ENCODE results near the gene ARL11. TPM values are rescaled to one million over a fixed set of nuclear protein-coding genes. Genes with fewer than 3 reads are reported as not detected.
"Not testable (repeated sequence)": the region's sequence is repeated elsewhere in the genome, so short reads cannot be mapped to it uniquely, and the experiment has no call there.

ARL11 gene
- total RNA-seq, 2 experiments from 2014 or later, result 0.19 to 0.34 TPM

DNA sequence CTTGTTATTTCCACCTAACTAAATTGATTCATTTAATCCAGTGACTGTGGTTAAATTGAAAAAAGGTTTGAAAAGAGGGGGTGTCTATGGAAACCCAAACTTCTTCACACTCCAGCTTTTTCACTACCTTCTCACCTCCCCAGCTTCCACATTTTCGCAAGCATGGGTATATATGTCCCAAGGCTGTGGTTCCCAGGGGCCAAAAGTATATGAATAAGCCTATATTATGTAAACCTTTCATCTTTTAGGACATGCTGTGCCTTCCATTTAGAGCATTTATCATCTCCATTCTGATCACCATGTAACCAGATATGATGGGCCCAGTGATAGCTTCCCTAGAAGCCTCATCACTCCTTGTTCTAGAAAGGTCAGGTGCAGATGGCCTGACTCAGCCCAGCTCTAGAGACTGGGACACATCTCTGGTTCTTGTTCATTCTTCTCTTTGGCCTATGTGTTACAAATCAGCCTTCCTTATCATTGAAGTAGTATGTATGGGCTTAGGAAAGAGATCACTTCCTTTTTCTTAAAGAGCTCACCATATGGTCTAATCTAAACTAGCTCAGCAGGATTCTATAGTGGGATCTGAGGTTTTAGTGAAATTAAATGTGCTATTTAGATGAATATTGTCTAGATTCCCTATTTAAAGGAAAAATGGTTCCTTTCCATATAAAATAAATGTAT, 19.5 kb upstream of the ARL11 start:
- POLR2A ChIA-PET, result no interaction called here
- CTCF ChIA-PET, result no interaction called here

DNA sequence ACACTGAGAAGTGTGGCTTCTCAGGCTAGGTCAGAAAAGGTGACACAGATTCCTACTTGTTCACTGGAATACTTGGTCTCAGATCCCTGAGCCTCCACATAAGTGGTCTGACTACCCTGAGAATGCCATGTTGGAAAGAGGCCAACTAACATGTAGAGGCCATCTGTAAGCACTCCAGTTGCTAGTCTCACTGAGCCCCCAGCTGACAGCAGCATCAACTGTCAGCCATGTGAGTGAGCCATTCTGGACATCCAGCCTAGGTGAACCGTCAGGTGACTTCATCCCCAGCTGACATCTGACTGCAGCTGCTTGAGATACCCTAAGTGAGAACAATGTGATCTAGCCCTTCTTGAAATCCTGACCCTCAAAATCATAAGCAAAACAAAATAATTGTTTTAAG, 18.1 kb upstream of the ARL11 start:
- ChIA-PET POLR2A (no interaction called here), CTCF (no interaction called here)

DNA sequence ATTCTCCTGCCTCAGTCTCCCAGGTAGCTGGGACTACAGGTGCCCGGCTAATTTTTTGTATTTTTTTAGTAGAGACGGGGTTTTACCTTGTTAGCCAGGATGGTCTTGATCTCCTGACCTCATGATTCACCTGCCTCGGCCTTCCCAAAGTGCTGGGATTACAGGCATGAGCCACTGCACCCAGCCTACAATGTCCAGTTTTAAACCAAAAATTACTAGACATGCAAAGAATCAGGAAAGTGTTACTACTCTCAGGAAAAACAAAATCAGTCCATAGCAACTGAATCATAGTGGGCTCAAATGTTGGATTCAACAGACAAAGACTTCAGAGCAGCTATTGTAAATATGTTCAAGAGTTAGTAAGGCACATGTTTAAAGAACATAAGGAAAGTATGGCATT, 16.3 kb upstream of the ARL11 start:
- POLR2A ChIA-PET, result not testable (repeated sequence)
- CTCF ChIA-PET, result interaction anchor here (0.9 kb wide), 1 partner anchor 144 kb away, joined by 3 read pairs; no protein-coding TSS in a partner anchor

DNA sequence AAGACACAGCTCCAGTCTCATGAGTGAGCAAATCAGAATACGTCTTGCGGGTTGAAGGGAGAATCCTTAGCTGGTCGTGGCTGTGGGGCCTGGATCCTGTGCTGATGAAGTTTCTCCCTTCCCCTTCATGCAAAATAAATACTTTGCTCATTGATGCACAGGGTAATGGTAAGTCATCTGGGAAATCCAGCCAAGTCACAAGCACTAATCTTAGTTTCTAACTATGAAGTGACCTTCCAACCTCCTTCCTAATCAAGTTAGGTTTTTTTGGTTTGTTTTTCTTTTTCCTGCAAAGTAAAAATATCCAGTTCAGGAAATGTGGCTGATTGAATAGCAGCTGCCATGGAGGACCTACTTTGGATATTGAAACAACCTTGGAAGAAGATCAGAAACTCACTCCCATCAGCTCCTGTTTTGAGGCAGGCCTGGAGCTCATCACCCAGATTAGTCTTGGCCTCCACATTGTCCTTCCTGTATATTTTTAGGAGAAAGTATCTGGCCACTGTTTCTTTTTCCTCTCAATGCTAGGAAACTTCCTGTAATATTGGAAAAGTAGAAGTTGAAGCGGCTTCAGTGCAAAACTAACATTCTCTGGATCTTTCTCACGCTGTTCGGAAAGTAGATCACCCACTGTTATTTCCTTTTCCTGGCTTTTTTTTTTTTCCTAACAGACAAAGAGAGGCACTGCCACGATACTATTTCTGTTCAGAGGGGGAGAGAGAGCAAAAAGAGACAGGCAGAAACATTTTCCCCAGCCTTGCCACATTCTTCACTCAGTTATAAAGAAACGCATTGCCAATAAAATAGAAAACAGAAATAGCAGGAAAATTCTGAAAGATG, 12.3 kb upstream of the ARL11 start:
- ChIA-PET CTCF (interaction anchor here (0.7 to 1.2 kb wide), 2 partner anchors 9 to 17 kb away, joined by 3 to 4 read pairs; no protein-coding TSS in a partner anchor), POLR2A (no interaction called here)

DNA sequence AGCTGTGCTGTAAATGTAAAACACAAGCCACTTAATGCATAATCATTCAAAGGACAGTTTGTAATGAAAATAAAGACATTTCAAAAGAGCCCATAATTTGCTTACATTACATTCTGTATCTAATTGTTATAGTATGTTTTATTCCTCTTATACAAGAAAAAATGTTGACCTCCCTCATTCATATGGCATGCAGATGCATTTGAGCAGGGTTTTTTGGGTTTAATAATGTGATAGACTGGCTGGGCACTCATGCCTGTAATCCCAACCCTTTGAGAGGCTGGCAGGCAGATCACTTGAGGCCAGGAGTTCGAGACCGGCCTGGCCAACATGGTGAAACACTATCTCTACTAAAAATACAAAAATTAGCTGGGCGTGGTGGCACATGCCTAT, 11.6 kb upstream of the ARL11 start:
- ChIA-PET CTCF (interaction anchor here (0.7 kb wide), 1 partner anchor 16 kb away, joined by 3 read pairs; no protein-coding TSS in a partner anchor), POLR2A (no interaction called here)

DNA sequence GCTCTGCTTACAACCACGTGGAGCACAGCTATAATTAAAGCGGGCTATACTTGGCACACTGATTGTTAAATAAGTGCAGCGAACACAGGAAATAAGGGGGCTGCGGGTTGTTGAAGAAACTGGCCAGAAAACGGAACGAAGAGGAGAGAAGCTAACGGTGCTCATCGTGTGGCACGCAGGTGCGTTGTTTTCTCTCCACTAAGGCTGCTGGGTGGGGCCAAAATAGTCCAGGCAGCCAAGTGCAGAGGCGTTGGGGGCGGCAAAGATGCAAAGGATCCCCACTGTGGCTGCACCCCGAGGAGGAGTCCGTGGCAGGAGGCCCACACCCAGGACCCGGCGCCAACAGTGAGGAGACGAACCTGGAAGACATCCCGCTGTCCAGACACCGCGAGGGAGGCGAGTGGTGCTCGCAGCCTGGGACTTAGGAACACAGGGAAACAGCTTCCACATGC, 8.1 kb upstream of the ARL11 start:
- ChIA-PET POLR2A (no interaction called here), CTCF (no interaction called here)

DNA sequence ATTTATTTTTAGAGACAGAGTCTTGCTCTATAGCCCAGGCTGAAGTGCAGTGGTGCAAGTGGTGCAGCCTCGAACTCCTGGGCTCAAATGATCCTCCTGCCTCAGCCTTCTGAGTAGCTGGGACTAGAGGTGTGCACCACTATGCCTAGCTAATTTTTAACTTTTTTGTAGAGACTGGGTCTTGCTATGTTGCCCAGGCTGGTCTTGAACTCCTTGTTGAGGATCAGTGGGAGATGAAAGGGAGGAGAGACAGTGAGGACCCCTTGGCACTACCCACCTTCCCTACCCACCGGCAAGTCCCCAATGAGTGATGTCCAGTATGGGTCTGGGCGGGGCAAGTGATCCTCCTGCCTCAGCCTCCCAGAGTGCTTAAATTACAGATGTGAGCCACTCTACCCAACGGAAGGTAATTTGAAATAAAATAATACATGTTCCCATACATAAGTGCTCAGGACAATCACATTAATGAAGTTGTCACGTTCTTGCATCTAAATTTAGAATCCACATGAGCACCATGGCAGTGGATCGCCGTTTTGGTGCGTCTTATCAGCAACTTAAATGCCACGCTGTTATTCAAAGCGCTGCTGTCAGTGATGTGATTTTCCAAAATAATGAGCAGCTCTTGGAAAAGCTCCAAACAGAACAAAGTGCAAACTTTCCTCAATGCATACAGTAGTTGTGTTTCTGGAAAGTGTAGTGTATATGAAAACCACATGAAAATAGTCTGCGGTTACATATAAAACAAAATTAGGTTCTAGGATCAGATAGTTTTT, 5.9 kb upstream of the ARL11 start:
- POLR2A ChIA-PET, result no interaction called here
- CTCF ChIA-PET, result no interaction called here

DNA sequence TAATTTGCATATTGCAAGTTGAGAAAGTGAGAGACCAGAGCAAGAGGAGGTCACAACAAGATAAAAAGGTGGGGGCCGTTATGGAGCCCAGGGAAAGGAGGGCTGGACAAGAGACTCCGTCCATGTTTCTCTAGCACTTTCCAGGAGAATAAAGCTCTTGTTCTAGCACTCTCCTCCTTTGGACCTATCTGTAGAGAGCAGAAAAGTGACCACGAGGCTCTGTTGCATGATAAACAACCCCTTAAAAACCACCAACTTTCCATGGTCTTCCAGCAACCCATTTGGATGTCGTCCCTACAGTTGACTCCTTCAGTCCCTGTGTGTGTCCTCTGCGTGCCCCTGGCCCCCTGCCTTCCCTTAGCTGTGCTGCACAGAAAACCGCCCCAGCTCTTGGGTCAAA, 4.1 kb upstream of the ARL11 start:
- POLR2A ChIA-PET, result no interaction called here
- CTCF ChIA-PET, result no interaction called here

DNA sequence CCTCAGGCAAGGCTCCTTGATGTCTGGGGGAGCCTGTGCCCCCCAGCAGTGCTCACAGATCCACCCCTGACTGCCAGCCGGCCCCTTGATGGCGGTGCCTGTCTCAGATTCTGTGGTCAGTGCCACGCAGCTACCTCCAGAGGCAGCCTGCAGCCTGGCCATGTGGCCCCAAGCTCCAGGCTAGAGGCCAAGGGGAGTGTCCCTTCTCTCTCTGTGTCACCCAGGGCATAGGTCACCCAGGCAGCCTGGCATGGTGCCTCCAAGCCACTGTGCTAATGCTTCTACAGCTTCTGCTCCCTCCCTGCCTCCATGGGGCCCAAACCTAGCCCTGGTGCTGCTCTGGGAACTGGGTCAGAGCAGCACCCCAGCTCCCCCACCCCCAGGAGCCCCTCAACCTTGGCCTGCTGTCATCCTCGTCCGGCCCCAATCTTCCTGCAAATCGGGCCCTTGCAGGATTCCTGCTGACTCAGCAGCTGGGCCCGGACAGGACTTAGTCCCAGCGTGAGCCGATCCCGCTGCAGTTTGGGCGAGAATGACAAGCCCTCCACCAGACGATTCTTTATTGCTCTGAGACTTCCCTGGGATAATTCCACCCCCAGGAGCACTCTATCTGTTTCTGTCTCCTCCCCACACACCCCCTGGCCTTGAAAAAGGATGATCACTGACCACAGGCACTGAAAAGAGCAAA, 2.8 kb upstream of the ARL11 start:
- POLR2A ChIA-PET, result no interaction called here
- CTCF ChIA-PET, result no interaction called here

DNA sequence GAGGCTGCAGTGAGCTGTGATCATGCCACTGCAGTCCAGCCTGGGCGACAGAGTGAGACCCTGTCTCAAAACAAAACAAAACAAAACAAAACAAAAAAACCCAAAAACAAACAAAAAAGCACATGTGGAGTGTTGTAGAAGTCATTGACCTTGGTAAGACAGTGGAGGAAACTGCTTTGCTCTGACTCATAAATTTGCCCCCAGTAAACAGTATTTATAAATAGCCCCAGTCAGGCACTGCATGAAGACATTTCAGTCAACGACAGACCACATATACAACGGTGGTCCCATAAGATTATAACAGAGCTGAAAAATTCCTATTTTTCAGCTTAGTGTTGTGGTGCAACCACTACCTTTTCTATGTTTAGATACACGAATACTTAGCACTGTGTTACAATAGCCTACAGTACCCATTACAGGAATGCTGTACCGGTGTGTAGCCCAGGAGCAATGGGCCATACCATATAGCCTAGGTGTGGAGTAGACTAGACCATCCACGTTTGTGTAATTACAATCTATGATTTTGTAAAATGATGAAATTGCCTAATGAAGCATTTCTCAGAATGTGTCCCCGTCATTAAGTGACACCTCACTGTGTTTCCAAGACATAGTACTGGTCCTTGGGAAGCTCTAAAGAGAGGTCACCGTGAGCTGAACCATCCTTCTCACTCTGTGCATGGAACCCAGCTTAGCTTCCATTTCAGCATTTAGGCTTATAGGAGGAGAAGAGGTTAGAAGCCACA, 1.1 kb downstream of the ARL11 start:
- ChIA-PET CTCF (no interaction called here), POLR2A (no interaction called here)

DNA sequence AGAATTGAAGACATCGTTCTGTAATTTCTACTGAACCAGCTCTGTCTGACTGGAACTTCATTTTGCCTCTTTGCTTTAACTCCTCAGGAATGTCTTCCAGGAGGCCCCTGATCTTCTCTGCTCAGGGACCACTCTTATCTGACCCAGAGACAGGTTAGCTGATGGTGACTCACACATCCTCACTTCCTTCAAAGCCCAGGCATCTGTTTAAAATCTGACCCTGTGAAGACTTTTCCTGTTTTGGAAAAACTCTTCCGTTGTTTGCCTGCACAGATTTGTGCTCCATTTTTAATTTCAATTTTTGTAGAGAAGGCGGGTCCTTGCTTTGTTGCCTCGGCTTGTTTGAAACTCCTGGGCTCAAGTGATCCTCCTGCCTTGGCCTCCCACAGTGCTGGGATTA, 1.6 kb downstream of the ARL11 start:
- CTCF ChIA-PET, result no interaction called here
- POLR2A ChIA-PET, result no interaction called here

DNA sequence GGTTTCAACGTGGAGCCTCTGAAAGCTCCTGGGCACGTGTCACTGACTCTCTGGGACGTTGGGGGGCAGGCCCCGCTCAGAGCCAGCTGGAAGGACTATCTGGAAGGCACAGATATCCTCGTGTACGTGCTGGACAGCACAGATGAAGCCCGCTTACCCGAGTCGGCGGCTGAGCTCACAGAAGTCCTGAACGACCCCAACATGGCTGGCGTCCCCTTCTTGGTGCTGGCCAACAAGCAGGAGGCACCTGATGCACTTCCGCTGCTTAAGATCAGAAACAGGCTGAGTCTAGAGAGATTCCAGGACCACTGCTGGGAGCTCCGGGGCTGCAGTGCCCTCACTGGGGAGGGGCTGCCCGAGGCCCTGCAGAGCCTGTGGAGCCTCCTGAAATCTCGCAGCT, 2.3 kb downstream of the ARL11 start:
- POLR2A ChIA-PET, result no interaction called here

DNA sequence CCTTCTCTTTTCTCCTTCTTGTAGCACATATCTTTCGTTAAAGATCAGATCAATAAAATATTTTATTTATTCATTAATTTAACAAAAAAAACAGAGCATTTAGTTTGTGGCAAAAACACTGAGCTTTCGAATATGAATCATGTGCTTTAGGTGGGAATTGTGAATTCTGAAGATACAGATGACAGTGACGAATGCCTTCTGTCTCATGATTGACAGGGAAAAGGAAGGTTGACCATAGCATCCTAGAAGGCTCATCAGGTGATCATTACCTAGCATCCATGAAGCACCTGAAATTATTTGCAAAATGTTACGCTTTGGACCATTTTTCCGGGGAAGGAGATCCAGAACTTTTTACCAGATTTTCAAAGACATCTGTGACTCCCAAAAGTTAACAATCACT, 3.8 kb downstream of the ARL11 start:
- POLR2A ChIA-PET, result no interaction called here
- CTCF ChIA-PET, result interaction anchor here (1.5 kb wide), 1 partner anchor 351 kb away, joined by 4 read pairs; no protein-coding TSS in a partner anchor

More for the DNA sequence above, 2.3 kb downstream of the ARL11 start:
- CTCF ChIA-PET, result interaction anchor here (1.5 kb wide), 1 partner anchor 350 kb away, joined by 4 read pairs; no protein-coding TSS in a partner anchor

DNA sequence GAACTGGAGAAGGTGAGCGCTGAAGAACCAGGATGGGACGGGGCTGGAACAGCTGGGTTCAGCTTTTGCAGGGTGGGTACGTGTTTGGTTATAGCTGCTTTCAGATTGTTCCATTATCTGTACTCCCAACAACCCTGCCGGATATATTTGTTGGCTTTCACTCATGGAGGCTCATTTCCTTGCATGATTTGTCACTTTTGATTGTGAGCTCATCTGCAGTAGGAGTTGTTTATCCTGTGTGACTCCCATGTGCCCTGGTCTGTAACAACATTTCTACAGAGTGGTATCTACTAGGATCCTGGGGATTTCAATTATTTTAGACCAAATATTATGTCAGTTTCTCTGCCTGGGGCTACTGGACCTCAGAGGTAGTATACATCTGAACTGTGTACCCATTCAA, 5.4 kb downstream of the ARL11 start:
- ChIA-PET CTCF (no interaction called here), POLR2A (no interaction called here)

DNA sequence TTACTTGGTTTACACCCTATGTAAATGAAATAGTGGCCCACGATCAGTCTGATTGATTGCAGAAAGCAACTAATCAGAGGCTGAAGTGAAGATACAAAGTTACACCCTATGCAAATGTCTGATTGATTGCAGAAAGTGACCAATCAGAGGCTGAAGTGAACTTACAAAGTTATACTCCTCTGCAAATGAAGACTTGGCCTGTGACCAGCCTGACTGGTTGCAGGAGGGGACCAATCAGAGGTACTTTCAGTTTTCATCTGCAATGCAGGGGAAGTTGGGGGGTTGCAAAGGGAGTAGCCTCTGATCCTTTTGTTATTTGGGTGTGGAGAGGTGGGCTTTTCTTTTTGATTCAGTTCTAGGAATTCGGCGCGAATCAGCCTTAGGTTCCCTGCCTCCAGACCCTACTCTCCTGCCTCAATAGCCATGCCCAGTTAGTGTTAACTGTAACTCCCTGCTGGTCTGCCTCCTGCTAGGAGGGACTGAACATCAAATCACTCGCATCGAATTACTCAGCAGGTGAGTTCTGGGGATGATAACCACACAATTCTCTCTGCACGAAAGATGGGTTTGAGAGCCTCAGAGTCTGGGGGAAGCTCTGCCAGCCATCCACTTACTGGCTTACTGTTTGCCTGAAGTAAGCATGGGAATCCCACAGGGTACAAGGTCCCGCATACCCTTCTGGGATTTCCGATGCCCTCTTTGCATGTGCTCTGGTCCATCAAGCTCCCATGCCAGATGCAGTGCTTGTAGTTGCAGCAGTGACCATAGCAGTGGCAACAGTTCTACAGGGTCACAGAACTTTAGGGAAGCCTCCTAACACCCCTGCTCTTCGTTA, 7.5 kb downstream of the ARL11 start:
- CTCF ChIA-PET, result no interaction called here
- POLR2A ChIA-PET, result no interaction called here

DNA sequence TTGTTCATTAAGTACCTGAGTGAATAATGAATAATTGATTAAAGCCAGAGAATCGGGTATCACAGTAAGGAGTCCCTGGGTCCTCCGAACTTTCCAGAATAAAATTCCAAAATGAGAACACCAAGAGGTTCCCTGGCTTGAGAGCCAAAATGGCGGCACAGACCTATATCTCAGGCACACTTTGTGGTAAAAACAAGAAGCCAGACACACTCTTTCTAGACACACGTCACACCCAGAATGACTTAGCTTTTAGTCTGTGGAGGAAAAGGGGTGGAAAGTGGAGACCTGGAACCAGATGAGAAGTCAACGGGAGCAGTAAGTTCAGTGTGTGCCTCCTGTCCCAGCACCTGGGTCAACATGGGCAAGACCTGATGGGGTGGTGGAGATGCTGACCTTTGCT, 8.4 kb downstream of the ARL11 start:
- POLR2A ChIA-PET, result no interaction called here
- CTCF ChIA-PET, result no interaction called here

DNA sequence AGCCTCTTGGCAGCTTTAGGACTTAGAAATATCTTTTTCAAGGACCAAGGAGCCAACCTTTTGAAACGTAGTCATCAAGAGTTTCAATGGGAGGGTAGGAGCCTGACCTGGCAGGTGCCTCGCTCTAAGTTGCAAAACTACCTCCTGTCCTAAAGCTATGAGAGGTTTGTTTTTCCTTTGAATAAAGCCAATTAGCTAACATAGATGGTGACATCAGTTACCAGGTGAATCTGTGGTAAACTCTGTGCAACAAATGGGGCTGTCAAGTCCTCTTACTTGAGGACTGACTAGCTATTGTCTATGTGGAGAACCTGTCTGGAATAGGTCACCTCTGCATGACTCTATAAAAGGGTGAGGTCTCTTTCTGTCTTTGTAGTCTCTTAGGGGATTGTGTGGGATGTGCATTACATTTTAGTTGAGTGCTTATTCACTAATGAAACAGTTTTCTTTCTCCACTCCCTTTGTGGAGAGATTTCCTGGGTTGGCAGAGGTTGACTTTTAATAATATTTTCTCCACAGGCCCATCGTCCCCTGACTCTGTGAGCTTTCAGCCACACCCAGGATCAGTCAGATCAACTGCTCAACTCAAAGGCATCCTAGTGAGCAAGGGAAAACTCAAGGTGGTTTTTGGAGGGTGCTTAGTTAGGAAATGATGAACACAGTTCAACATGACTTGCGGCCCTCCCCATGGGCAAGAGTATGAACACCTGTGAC, 9.9 kb downstream of the ARL11 start:
- ChIA-PET POLR2A (no interaction called here), CTCF (no interaction called here)

DNA sequence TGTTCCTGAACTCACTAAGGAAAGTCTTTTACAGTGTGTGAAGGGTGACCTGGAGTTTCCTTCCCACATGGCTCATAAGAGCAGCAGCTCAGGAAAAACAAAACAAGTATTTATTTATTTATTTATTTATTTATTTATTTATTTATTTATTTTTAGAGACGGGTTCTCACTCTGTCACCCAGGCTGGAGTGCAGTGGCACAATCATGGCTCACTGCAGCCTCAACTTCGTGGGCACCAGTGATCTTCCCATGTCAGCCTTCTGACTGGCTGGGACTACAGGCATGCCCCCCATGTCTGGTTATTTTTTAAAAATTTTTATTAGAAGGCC, 10.4 kb downstream of the ARL11 start:
- ChIA-PET CTCF (no interaction called here), POLR2A (no interaction called here)
